GM23338 (cell line): Measurements from ENCODE around the gene ADAP1.

Experiments
- CREB1 ChIP-seq: fragments of 250-450 bp; sonication (Bioruptor Pico); IDR thresholded peaks from 2 replicates; pipeline ENCODE4 v1.5.0; 2020; ENCODE audit warnings: low read depth, mild to moderate bottlenecking, moderate library complexity
- CTCF ChIP-seq, 2 experiments: fragments of 200-600 bp in 1 of 2; sonication (generic) in 1 of 2; conservative IDR thresholded peaks; 2 replicates each; pipeline versions ENCODE4 v1.5.1 to v1.6.1; 2016 to 2017; ENCODE audit warnings: antibody characterized with exemption in 2 of 2, low read depth in 2 of 2, mild to moderate bottlenecking in 2 of 2, moderate library complexity in 1 of 2
- ETS1 ChIP-seq: IDR thresholded peaks from 2 replicates; pipeline ENCODE4 v1.6.1; 2016; ENCODE audit warnings: antibody characterized with exemption
- EZH2 ChIP-seq: fragments of 200-600 bp; sonication (generic); IDR thresholded peaks from one replicate; pipeline ENCODE4 v1.8.0; 2017; ENCODE audit warnings: antibody characterized with exemption, mild to moderate bottlenecking, low read depth; ENCODE audit not compliant: unreplicated experiment
- EZH2phosphoT487 ChIP-seq: fragments of 200-600 bp; sonication (generic); IDR thresholded peaks from one replicate; pipeline ENCODE4 v1.8.1; 2018; ENCODE audit warnings: antibody characterized with exemption; ENCODE audit not compliant: unreplicated experiment
- JUNB ChIP-seq: IDR thresholded peaks from one replicate; pipeline ENCODE4 v1.6.1; 2016; ENCODE audit warnings: antibody characterized with exemption; ENCODE audit not compliant: unreplicated experiment
- NANOG ChIP-seq: IDR thresholded peaks from 2 replicates; pipeline ENCODE4 v1.6.1; 2016; ENCODE audit warnings: antibody characterized with exemption, borderline replicate concordance
- POLR2AphosphoS5 ChIP-seq: IDR thresholded peaks from 2 replicates; pipeline ENCODE4 v1.6.1; 2016; ENCODE audit warnings: antibody characterized with exemption, low read depth
- REST ChIP-seq: IDR thresholded peaks from one replicate; pipeline ENCODE4 v1.6.1; 2018; ENCODE audit warnings: antibody characterized with exemption; ENCODE audit not compliant: unreplicated experiment
- STAT1 ChIP-seq: IDR thresholded peaks from one replicate; pipeline ENCODE4 v1.6.1; 2016; ENCODE audit warnings: antibody characterized with exemption; ENCODE audit not compliant: unreplicated experiment
- ZNF114 ChIP-seq: fragments of 250-450 bp; sonication (Bioruptor Pico); IDR thresholded peaks from 2 replicates; pipeline ENCODE4 v1.5.0; 2020; ENCODE audit warnings: mild to moderate bottlenecking, moderate library complexity
- ZNF331 ChIP-seq: fragments of 250-450 bp; sonication (Bioruptor Pico); IDR thresholded peaks from 2 replicates; pipeline ENCODE4 v1.5.0; 2020; ENCODE audit warnings: low read depth, mild to moderate bottlenecking, moderate library complexity
- ZNF462 ChIP-seq: fragments of 250-450 bp; sonication (Bioruptor Pico); IDR thresholded peaks from 2 replicates; pipeline ENCODE4 v1.5.0; 2020; ENCODE audit warnings: mild to moderate bottlenecking, moderate library complexity

- TF ChIP-seq CTCF (conservative IDR thresholded peaks at IDR 0.05; ENCODE audit: low read depth in 2 of 2) (no peak), POLR2AphosphoS5 (no peak), EZH2phosphoT487 (no peak), REST (no peak), EZH2 (no peak), CREB1 (no peak), ZNF331 (CRISPR knock-in tag) (no peak), ZNF114 (CRISPR knock-in tag) (no peak), STAT1 (no peak), JUNB (no peak), NANOG (no peak), ETS1 (no peak), ZNF462 (CRISPR knock-in tag) (no peak)
These were observed 80.3 kb downstream of the ADAP1 start for GRCh38 chr7:874031-874749.
